ENCODE data around the gene NIPA2.

Gene NIPA2

GRCh38 chr15:22889146-22889818 lies 50.8 kb downstream of the NIPA2 start:
- DNase-seq (ENCODE audit: insufficient read length, low spot score) (no peak), FAIRE-seq (no peak)
- no peak for TF ChIP-seq CTCF (IDR thresholded peaks at IDR 0.05; ENCODE audit: insufficient read depth, missing control alignments)

- TF ChIP-seq CTCF (IDR thresholded peaks at IDR 0.05; ENCODE audit: insufficient read depth, missing control alignments) = no peak
- FAIRE-seq (no peak), DNase-seq (ENCODE audit: insufficient read length, low spot score) (no peak)
These were observed 51.8 kb downstream of the NIPA2 start for GRCh38 chr15:22890296-22890695.

GRCh38 chr15:22891426-22892210 lies 53.2 kb downstream of the NIPA2 start:
- DNase-seq (ENCODE audit: insufficient read length, low spot score) (no peak), FAIRE-seq (no peak)
- TF ChIP-seq CTCF (IDR thresholded peaks at IDR 0.05; ENCODE audit: insufficient read depth, missing control alignments) = no peak

GRCh38 chr15:22892333-22892732 lies 53.9 kb downstream of the NIPA2 start:
- no peak for FAIRE-seq
- DNase-seq (ENCODE audit: insufficient read length, low spot score) = no peak
- TF ChIP-seq CTCF (IDR thresholded peaks at IDR 0.05; ENCODE audit: insufficient read depth, missing control alignments) = no peak

GRCh38 chr15:22893081-22893480 lies 54.6 kb downstream of the NIPA2 start:
- no peak for FAIRE-seq
- no peak for DNase-seq (ENCODE audit: insufficient read length, low spot score)
- TF ChIP-seq CTCF (IDR thresholded peaks at IDR 0.05; ENCODE audit: insufficient read depth, missing control alignments) = no peak

GRCh38 chr15:22893881-22894280 lies 55.4 kb downstream of the NIPA2 start:
- no peak for TF ChIP-seq CTCF (IDR thresholded peaks at IDR 0.05; ENCODE audit: insufficient read depth, missing control alignments)
- DNase-seq (ENCODE audit: insufficient read length, low spot score) = no peak
- FAIRE-seq = no peak

All from D721Med (cell line).